ENCODE measurements around the gene TNNI3.

Gene TNNI3

GRCh38 chr19:55178781-55179599, 21.5 kb upstream of the TNNI3 start:
- H3K9me2 ChIP-seq (replicated peaks; ENCODE audit: insufficient read depth, low read length) = no peaks in the 10 kb centered on the region
- TF ChIP-seq EZH2phosphoT487 (conservative IDR thresholded peaks at IDR 0.05; ENCODE audit: low read length) (no peak), CTCF (IDR thresholded peaks at IDR 0.05; ENCODE audit: insufficient read depth, low read length, poor library complexity, severe bottlenecking) (no peak)
- no peaks in the 10 kb centered on the region for H3K79me2 ChIP-seq (ENCODE audit: insufficient read depth, low read length)
- no peaks in the 10 kb centered on the region for H4K20me1 ChIP-seq (ENCODE audit: low read depth, low read length)
- H3K4me2 ChIP-seq (ENCODE audit: low read depth, low read length, poor library complexity, severe bottlenecking) = peak overlapping the region; percentile 67
- H3K9ac ChIP-seq (ENCODE audit: low read length) = no peak overlapping the region
- no peaks in the 10 kb centered on the region for H3F3A ChIP-seq (ENCODE audit: insufficient read depth)
- H3K4me3 ChIP-seq (ENCODE audit: insufficient read depth, low read length, poor library complexity, severe bottlenecking) = peak overlapping the region; percentile 44
- no peak overlapping the region for H3K27ac ChIP-seq (ENCODE audit: low read depth, low read length)
- no peak overlapping the region for H2AFZ ChIP-seq (ENCODE audit: low read depth, low read length, severe bottlenecking)
- H3K9me3 ChIP-seq (ENCODE audit: insufficient read depth, low read length) = no peaks in the 10 kb centered on the region
- H3K36me3 ChIP-seq (ENCODE audit: low read length) = no peaks in the 10 kb centered on the region
- no peaks in the 10 kb centered on the region; the same call in 1 of the 2 replicates for H3K27me3 ChIP-seq (ENCODE audit: low read length)

- Histone ChIP-seq H3K4me3 (ENCODE audit: insufficient read depth, low read length, poor library complexity, severe bottlenecking) (no peak overlapping the region), H2AFZ (ENCODE audit: low read depth, low read length, severe bottlenecking) (no peak overlapping the region), H3K4me2 (ENCODE audit: low read depth, low read length, poor library complexity, severe bottlenecking) (no peak overlapping the region), H3F3A (ENCODE audit: insufficient read depth) (no peaks in the 10 kb centered on the region), H3K79me2 (ENCODE audit: insufficient read depth, low read length) (no peaks in the 10 kb centered on the region), H3K27ac (ENCODE audit: low read depth, low read length) (no peak overlapping the region), H4K20me1 (ENCODE audit: low read depth, low read length) (no peaks in the 10 kb centered on the region), H3K9me2 (replicated peaks; ENCODE audit: insufficient read depth, low read length) (no peaks in the 10 kb centered on the region), H3K9me3 (ENCODE audit: insufficient read depth, low read length) (no peaks in the 10 kb centered on the region), H3K27me3 (ENCODE audit: low read length) (no peaks in the 10 kb centered on the region; the same call in 1 of the 2 replicates), H3K36me3 (ENCODE audit: low read length) (no peaks in the 10 kb centered on the region), H3K9ac (ENCODE audit: low read length) (no peak overlapping the region)
- TF ChIP-seq CTCF (IDR thresholded peaks at IDR 0.05; ENCODE audit: insufficient read depth, low read length, poor library complexity, severe bottlenecking) (no peak), EZH2phosphoT487 (conservative IDR thresholded peaks at IDR 0.05; ENCODE audit: low read length) (no peak)
Measured at GRCh38 chr19:55176076-55176475, 18.5 kb upstream of the TNNI3 start.

- H3K4me2 ChIP-seq (ENCODE audit: low read depth, low read length, poor library complexity, severe bottlenecking) = no peak overlapping the region
- no peaks in the 10 kb centered on the region for H3F3A ChIP-seq (ENCODE audit: insufficient read depth)
- H3K4me3 ChIP-seq (ENCODE audit: insufficient read depth, low read length, poor library complexity, severe bottlenecking) = no peak overlapping the region
- H3K9ac ChIP-seq (ENCODE audit: low read length) = no peak overlapping the region
- H3K27me3 ChIP-seq (ENCODE audit: low read length) = no peaks in the 10 kb centered on the region; the same call in 1 of the 2 replicates
- no peaks in the 10 kb centered on the region for H3K9me2 ChIP-seq (replicated peaks; ENCODE audit: insufficient read depth, low read length)
- H4K20me1 ChIP-seq (ENCODE audit: low read depth, low read length) = no peaks in the 10 kb centered on the region
- no peaks in the 10 kb centered on the region for H3K79me2 ChIP-seq (ENCODE audit: insufficient read depth, low read length)
- no peaks in the 10 kb centered on the region for H3K36me3 ChIP-seq (ENCODE audit: low read length)
- H3K9me3 ChIP-seq (ENCODE audit: insufficient read depth, low read length) = no peaks in the 10 kb centered on the region
- no peak overlapping the region for H2AFZ ChIP-seq (ENCODE audit: low read depth, low read length, severe bottlenecking)
- no peak overlapping the region for H3K27ac ChIP-seq (ENCODE audit: low read depth, low read length)
- TF ChIP-seq EZH2phosphoT487 (conservative IDR thresholded peaks at IDR 0.05; ENCODE audit: low read length) (no peak), CTCF (IDR thresholded peaks at IDR 0.05; ENCODE audit: insufficient read depth, low read length, poor library complexity, severe bottlenecking) (no peak)
Measured at GRCh38 chr19:55175117-55175867, 17.8 kb upstream of the TNNI3 start.
